Measurements from ENCODE around the gene UST. TPM values are rescaled to one million over a fixed set of nuclear protein-coding genes. Genes with fewer than 3 reads are reported as not detected.

Gene UST
- total RNA-seq, 1 experiment from 2014 or later: 6.1 TPM

DNA sequence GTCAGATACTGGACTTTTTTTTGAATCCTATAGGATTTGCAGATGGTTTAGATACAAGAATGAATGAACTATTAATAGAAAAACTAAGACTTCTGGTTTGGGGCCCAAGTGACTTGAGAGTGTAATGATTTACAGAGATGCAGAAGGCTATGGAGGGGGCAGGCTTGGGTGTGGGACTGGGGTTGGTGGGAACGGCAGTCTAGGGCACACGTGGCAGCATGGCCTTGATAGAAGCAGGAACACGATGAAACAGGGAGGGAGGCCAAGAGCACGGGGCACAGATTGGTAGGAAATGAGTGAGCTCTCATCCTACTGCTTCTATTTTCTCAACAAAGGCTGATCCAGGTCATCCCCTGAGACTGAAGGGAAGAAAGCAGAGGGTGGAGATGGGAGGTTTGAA lies 3.4 kb upstream of the UST start:
- Histone ChIP-seq H3K36me3 (ENCODE audit: control insufficient read depth in 1 of 2, insufficient read depth in 2 of 2, low read length in 2 of 2) (no peaks in the 10 kb centered on the region), H3K27me3 (ENCODE audit: insufficient read depth, low read length) (no peaks in the 10 kb centered on the region), H3K4me1 (ENCODE audit: control insufficient read depth in 1 of 2, insufficient read depth in 2 of 2, low read length in 2 of 2) (peaks cover 6 to 15% of the 10 kb centered on the region in 2 experiments), H4K20me1 (ENCODE audit: insufficient read depth) (no peaks in the 10 kb centered on the region), H3K79me2 (ENCODE audit: insufficient read depth, low read length) (no peaks in the 10 kb centered on the region), H3K9me3 (ENCODE audit: control insufficient read depth in 1 of 2, insufficient read depth in 1 of 2, low read depth in 1 of 2, low read length in 2 of 2) (no peaks in the 10 kb centered on the region), H3K4me3 (replicated peaks in 1 of 2; ENCODE audit: low read depth in 1 of 2, low read length in 2 of 2) (no peak overlapping the region), H3K27ac (ENCODE audit: low read depth, low read length) (no peak overlapping the region), H3K4me2 (ENCODE audit: low read length) (no peak overlapping the region), H2AFZ (ENCODE audit: low read depth, low read length, poor library complexity, severe bottlenecking) (no peak overlapping the region), H3K9me2 (ENCODE audit: insufficient read depth) (no peaks in the 10 kb centered on the region), H3K9ac (ENCODE audit: low read length) (no peak overlapping the region)
- ChIA-PET CTCF (no interaction called here), POLR2A (no interaction called here), RAD21 (ENCODE audit: low non-redundant PET in 1 of 2, low total read pairs in 2 of 2, uncharacterized antibody in 2 of 2, unreplicated experiment in 2 of 2) (no interaction called here)
- no TSS peak for BruUV-seq (replicated peaks)
- TF ChIP-seq, protein P1, sequence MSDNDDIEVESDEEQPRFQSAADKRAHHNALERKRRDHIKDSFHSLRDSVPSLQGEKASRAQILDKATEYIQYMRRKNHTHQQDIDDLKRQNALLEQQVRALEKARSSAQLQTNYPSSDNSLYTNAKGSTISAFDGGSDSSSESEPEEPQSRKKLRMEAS (IDR thresholded peaks at IDR 0.05): no peak
- TF ChIP-seq SP1 (IDR thresholded peaks at IDR 0.05; ENCODE audit: low read depth): no peak
- intact Hi-C loops (cut with micrococcal nuclease): no loop called here
- DNase-seq (ENCODE audit: low read depth, low spot score) (no peak), ATAC-seq (no peak)

DNA sequence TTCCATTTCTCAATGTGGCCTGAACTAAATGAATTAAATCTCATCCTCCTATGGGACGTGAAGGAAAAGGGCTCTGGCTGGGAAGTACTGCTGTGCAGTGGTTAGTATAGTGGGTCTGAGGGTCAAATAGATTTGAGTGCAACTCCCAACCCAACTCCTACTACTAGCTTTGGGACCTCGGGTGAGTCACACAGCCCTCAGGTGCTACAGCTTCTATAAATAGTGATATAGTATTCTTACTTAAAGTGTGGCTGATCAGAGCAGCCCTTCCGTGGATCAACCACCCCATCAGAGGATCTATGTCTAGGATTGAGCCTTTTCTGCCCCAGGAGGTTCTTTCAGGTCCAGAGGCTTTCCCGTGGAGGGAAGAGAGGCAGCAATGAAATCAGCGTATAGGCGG lies 904 bp upstream of the UST start:
- ChIA-PET RAD21 (ENCODE audit: low non-redundant PET in 1 of 2, low total read pairs in 2 of 2, uncharacterized antibody in 2 of 2, unreplicated experiment in 2 of 2) (no interaction called here), POLR2A (no interaction called here), CTCF (no interaction called here)
- H3K27me3 ChIP-seq (ENCODE audit: insufficient read depth, low read length): no peaks in the 10 kb centered on the region
- no peaks in the 10 kb centered on the region for H4K20me1 ChIP-seq (ENCODE audit: insufficient read depth)
- ATAC-seq (peak; percentile 0; the same call in 1 of the 2 replicates), DNase-seq (ENCODE audit: low read depth, low spot score) (no peak)
- peak overlapping the region; percentile 71 for H2AFZ ChIP-seq (ENCODE audit: low read depth, low read length, poor library complexity, severe bottlenecking)
- H3K79me2 ChIP-seq (ENCODE audit: insufficient read depth, low read length): no peaks in the 10 kb centered on the region
- no peaks in the 10 kb centered on the region for H3K9me3 ChIP-seq (ENCODE audit: control insufficient read depth in 1 of 2, insufficient read depth in 1 of 2, low read depth in 1 of 2, low read length in 2 of 2)
- no peak for TF ChIP-seq EZH2 (IDR thresholded peaks at IDR 0.05)
- TF ChIP-seq EGR1 (IDR thresholded peaks at IDR 0.05; ENCODE audit: low read depth): no peak
- TF ChIP-seq ZNF274 (IDR thresholded peaks at IDR 0.05; ENCODE audit: low read depth, low read length): no peak
- TF ChIP-seq FOSL1 (IDR thresholded peaks at IDR 0.05; ENCODE audit: low read depth): no peak
- TF ChIP-seq, protein P2, sequence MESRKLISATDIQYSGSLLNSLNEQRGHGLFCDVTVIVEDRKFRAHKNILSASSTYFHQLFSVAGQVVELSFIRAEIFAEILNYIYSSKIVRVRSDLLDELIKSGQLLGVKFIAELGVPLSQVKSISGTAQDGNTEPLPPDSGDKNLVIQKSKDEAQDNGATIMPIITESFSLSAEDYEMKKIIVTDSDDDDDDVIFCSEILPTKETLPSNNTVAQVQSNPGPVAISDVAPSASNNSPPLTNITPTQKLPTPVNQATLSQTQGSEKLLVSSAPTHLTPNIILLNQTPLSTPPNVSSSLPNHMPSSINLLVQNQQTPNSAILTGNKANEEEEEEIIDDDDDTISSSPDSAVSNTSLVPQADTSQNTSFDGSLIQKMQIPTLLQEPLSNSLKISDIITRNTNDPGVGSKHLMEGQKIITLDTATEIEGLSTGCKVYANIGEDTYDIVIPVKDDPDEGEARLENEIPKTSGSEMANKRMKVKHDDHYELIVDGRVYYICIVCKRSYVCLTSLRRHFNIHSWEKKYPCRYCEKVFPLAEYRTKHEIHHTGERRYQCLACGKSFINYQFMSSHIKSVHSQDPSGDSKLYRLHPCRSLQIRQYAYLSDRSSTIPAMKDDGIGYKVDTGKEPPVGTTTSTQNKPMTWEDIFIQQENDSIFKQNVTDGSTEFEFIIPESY (IDR thresholded peaks at IDR 0.05; ENCODE audit: extremely low read depth, insufficient replicate concordance, low read length): no peak
- TF ChIP-seq ELF1 (IDR thresholded peaks at IDR 0.05; ENCODE audit: borderline replicate concordance, low read depth): no peak
- no peak for TF ChIP-seq EZH2phosphoT487 (IDR thresholded peaks at IDR 0.05; ENCODE audit: borderline replicate concordance)
- no peak for TF ChIP-seq SP1 (IDR thresholded peaks at IDR 0.05; ENCODE audit: low read depth)
- TF ChIP-seq SIN3A (IDR thresholded peaks at IDR 0.05; ENCODE audit: low read depth): no peak
- TF ChIP-seq, protein P3, sequence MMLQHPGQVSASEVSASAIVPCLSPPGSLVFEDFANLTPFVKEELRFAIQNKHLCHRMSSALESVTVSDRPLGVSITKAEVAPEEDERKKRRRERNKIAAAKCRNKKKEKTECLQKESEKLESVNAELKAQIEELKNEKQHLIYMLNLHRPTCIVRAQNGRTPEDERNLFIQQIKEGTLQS (IDR thresholded peaks at IDR 0.05): no peak
- TF ChIP-seq JUND (IDR thresholded peaks at IDR 0.05): no peak
- peak overlapping the region; percentile 34 for H3K9ac ChIP-seq (ENCODE audit: low read length)
- H3K27ac ChIP-seq (ENCODE audit: low read depth, low read length): peak overlapping the region; percentile 73
- BruUV-seq (replicated peaks): no TSS peak
- H3K36me3 ChIP-seq (ENCODE audit: control insufficient read depth in 1 of 2, insufficient read depth in 2 of 2, low read length in 2 of 2): no peaks in the 10 kb centered on the region
- H3K4me3 ChIP-seq (replicated peaks in 1 of 2; ENCODE audit: low read depth in 1 of 2, low read length in 2 of 2): peak overlapping the region; percentile 76 to 78
- peak overlapping the region; percentile 85 for H3K4me2 ChIP-seq (ENCODE audit: low read length)
- peaks cover 8 to 15% of the 10 kb centered on the region in 2 experiments for H3K4me1 ChIP-seq (ENCODE audit: control insufficient read depth in 1 of 2, insufficient read depth in 2 of 2, low read length in 2 of 2)
- H3K9me2 ChIP-seq (ENCODE audit: insufficient read depth): no peaks in the 10 kb centered on the region
- intact Hi-C loops (cut with micrococcal nuclease): loop anchor here (2.0 kb wide), 1 partner anchor 203 kb away; no protein-coding TSS in a partner anchor
